Inflammatory macrophage treated with lipopolysaccharide for 4 hours (primary cell): ENCODE results near the gene CEP350.
"Not testable (repeated sequence)": the region's sequence is repeated elsewhere in the genome, so short reads cannot be mapped to it uniquely, and the experiment has no call there.

Experiments used
- DNase-seq: peaks from one replicate; pipeline ENCODE4 v3.0.0-alpha.2; 2020

CEP350 gene

GRCh38 chr1:179990847-179991246, 36.2 kb downstream of the CEP350 start:
- no peak for DNase-seq

DNA sequence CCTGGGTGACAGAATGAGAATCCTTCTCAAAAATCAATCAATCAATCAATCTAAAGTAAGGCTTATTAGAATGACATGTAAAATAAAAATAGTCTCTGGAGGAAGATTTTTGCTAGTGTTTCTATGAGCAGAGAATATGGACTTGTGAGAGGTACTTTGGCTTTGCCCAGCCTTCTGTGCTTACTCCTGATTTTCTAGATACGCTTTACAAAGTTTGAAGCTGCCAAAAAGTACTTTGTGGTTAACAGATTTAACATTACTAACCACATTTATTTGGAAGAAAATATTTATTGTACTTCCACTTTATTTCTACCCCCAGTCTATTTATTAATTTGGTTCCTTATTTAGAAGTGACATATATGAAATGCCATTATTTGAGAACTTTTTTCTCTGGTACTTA, 41.0 kb downstream of the CEP350 start:
- no peak for DNase-seq

GRCh38 chr1:179996099-179996498, 41.5 kb downstream of the CEP350 start:
- DNase-seq: no peak

GRCh38 chr1:180000575-180000974, 46.0 kb downstream of the CEP350 start:
- DNase-seq: peak; percentile 5

- no peak for DNase-seq
These were observed 47.8 kb downstream of the CEP350 start for GRCh38 chr1:180002437-180002836.

DNA sequence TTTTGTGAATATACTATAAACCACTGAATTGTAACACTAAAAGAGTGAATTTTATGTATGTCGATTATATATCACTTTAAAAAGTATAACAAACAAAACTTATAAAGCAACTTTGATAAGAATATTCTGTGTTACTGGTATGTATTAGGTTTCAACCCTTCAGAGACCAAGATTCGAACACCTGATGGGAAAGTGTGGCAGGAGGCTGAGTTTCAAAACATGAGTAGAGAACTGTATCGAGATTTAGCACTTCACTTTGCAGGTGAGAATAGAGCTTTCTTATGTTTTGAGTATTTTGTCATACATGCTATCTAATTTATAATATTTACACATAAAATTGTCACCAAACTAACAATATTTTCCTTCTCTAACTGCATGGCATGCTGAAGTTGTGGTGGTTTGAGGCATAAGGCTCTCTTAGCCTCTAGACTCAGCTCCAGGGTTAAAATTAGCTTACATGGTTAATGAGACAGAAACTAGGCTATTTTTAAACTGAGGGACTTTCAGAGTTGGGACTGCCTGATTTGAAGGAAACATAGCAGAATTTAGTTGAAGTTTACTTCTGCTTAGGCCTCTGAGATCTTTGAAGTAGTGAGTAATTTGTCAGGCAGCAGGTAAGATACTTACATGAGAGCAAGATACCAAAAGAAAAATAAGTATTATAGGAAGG, 48.6 kb downstream of the CEP350 start:
- DNase-seq: no peak

DNA sequence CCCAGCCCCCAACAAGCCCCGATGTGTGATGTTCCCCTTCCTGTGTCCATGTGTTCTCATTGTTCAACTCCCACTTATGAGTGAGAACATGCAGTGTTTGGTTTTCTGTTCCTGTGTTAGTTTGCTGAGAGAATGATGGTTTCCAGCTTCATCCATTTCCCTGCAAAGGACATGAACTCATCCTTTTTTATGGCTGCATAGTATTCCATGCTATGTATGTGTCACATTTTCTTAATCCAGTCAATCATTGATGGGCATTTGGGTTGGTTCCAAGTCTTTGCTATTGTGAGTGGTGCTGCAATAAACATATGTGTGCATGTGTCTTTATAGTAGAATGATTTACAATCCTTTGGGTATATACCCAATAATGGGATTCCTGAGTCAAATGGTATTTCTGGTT, 52.2 kb downstream of the CEP350 start:
- DNase-seq: not testable (repeated sequence)

DNA sequence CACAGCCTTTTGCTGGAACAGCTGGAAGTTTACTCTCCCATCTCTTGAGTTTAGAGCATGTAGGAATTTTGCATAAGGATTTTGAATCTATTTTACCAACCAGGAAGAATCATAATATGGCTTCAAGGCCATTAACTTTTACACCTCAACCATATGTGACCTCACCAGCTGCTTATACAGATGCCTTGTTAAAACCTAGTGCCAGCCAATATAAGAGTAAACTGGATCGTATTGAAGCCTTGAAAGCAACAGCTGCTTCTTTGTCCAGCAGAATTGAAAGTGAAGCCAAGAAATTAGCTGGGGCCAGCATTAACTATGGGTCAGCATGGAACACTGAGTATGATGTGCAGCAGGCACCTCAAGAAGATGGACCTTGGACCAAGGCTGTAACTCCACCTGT, 65.4 kb downstream of the CEP350 start:
- DNase-seq: no peak

DNA sequence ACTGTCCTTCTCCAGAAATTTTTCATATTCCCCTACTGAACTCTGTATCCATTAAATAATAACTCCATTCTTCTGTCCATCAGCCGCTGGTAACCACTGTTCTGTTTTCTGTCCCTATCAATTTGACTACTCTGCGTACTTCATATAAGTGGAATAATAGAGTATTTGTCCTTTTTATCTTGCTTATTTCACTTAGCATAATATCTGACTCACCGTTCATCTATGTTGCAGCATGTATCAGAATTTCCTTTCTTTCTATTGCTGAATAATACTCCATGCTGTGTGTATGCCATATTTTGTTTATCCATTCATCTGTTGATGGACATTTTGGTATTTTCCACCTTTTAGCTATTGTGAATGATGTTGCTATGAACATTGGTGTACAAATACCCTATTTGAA, 71.9 kb downstream of the CEP350 start:
- no peak for DNase-seq

GRCh38 chr1:180027949-180028445, 73.4 kb downstream of the CEP350 start:
- peak; percentile 86 for DNase-seq

DNA sequence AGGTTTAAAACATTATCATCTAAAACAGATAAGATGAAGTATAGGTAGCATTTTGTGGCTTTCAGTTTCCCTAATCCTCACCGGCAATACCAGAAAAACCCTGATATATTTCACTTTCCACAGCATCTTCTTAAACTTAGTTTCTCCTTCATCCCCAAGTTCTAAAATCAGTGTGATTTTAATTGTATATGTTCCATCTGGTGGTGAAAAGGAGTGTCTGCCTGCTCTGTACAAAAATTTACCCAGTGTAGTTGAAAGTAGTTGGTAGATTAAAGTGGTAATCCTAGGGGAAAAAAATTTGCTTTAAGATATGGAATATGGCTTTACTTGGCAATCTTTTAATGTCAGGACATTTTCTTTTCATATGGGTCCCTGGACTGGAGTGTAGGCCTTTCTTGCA, 74.3 kb downstream of the CEP350 start:
- peak; percentile 11 for DNase-seq

DNA sequence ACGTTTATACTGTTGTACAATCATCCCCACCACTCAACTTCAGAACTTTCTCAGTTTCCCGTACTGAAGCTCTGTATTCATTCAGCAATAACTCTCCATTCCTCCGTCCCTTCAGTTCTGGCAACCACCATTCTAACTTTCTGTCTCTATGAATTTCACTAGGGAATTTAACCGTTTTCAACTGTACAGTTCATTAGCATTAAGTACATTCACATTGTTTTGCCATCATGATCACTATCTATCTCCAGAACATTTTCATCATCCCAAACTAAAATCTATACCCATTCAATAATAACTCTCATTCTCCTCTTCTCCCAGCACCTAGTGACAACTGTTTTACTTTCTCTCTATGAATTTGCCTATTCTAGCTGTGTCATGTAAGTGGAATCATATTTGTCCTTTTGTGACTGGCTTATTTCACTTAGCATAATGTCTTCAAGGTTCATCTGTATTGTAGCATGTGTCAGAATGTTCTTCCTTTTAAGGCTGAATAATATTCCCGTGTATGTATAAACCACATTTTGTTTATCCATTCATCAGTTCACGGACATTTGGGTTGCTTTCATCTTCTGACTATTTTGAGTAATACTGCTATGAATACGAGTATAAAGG, 75.0 kb downstream of the CEP350 start:
- DNase-seq: no peak

GRCh38 chr1:180031664-180032063, 77.1 kb downstream of the CEP350 start:
- no peak for DNase-seq

GRCh38 chr1:180033390-180033789, 78.8 kb downstream of the CEP350 start:
- DNase-seq: no peak

DNA sequence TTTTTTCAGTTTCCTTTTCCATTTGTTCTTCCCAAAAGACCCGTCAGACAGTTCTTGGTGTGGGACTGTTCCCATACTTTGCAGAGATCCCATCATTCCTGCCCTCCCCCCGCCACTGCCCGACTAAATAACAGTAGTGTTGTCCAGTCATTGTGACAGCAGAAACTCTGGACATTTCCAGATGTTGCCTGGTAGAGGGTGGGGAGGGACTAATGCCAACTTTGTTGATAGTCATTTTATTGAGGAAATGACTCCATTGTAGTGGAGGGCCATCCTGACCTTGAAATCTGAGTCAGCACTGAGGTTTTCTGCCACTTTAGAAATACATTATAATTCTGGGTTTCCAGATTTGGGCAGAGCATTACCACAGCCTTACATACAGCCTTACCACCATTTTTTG, 85.4 kb downstream of the CEP350 start:
- DNase-seq: peak; percentile 42

- DNase-seq: no peak
These were observed 87.0 kb downstream of the CEP350 start for GRCh38 chr1:180041582-180041981.

- DNase-seq: no peak
These were observed 88.5 kb downstream of the CEP350 start for GRCh38 chr1:180042988-180043622.

DNA sequence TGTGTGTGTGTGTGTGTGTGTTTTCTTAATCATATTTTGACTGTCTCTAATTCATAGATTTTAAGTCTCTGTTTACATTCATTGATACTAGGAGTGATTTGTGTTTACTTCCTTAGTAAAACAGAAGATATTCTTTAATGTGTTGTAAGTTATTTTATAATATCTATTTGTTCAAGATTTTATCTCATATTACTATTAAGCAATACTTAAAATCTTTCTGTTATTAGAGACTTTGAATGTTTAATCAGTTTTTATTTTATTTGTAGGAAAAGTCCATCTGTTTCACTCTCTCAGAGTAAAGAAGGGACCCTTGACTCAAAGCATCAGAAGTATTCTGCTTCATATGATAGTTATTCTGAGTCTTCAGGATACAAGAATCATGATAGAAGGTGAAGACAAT, 89.2 kb downstream of the CEP350 start:
- DNase-seq: no peak

DNA sequence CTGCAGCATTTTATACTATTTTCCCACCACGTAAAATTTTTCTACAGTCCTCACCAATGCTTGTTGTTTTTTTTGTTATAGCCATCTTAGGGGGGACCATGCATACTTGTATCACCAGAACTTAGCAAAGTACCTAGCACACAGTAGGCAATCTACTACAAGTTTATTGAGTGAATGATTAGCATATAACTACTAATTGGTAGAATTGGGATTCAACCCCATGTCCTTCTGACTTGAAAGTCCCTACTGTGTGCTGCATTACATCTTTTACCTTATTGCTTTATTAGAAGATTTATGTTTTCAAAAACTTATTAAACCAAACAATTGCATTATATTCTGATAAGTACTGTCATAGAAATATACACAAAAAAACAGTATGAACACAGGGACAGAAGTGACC, 92.1 kb downstream of the CEP350 start:
- no peak for DNase-seq

DNA sequence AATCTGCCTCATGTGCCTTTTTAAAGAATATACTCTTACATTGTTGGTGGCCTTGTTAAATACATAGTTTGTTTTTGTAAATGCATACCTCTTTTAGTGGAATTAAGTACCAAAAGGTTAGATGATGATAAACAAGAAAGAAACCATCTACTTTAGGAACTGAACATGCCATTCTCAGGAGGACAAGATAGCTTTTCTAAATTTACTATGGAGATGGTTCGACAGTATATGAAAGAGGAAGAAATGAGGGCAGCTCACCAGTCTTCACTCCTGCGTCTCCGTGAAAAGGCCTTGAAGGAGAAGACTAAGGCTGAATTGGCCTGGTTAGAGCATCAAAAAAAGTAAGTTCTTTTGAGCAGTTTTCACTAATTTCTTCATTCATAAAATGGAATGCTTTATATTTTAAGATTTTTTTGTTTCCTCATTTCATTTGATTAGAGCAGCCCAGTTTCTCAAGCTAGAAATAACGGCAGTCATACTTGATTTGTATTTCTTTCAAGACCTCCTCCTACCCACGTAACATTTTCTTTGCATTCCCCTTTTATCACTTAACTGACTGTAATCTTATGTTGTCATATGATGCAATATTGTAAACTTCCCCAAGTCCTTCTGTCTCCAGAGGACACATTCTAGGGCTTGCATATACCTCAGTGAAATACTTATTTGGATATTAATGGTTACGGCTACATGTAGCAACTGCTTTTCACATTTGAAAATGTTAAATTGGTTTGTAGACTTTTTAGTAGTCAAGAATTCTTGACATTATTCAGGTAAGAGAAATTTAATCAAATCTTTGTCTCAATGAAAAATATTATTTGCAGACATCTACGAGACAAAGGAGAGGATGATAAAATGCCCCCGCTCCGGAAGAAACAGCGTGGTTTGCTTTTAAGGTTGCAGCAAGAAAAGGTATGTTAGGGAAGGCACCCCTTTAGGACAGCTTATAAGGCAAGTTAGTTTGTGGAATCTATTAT, 99.3 kb downstream of the CEP350 start:
- DNase-seq: peak; percentile 66

GRCh38 chr1:180057883-180058396, 103.3 kb downstream of the CEP350 start:
- no peak for DNase-seq

DNA sequence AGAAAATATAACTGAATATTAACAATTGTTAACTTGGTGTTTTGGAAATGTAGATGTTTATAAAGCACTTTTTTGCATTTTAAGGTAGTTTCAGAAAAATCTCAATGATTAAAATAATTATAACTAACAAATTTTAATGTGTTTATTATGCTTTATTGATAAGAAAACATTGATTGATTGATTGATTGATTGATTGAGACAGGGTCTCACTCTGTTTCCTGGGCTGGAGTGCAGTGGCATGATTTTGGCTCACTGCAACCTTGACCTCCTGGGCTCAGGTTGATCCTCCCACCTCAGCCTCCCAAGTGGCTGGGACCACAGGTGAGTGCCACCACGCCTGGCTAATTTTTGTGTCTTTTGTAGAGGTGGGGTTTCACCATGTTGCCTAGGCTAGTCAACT, 106.4 kb downstream of the CEP350 start:
- DNase-seq: no peak

GRCh38 chr1:180062452-180062971, 107.9 kb downstream of the CEP350 start:
- no peak for DNase-seq
